SU-DHL-6 (cell line): ENCODE results near the gene BPIFB4.

Experiments used
- H2AFZ ChIP-seq: fragments of 200-600 bp; sonication (generic); 2 replicates; pipeline ENCODE4 v1.6.1; 2014; ENCODE audit warnings: low read depth, mild to moderate bottlenecking, moderate library complexity, mixed read lengths, antibody characterized with exemption, low read length; ENCODE audit not compliant: severe bottlenecking
- H3F3A ChIP-seq: fragments of 200-600 bp; shearing (Covaris generic); 2 replicates; pipeline ENCODE4 v1.6.0; 2016; ENCODE audit warnings: antibody characterized with exemption, mild to moderate bottlenecking; ENCODE audit not compliant: insufficient read depth
- H3K27ac ChIP-seq: fragments of 200-600 bp; sonication (generic); 2 replicates; pipeline ENCODE4 v1.5.1; 2016; ENCODE audit warnings: low read depth, mild to moderate bottlenecking, low read length, moderate library complexity, mixed read lengths
- H3K27me3 ChIP-seq: fragments of 200-600 bp; sonication (generic), shearing (Covaris generic); 2 replicates; pipeline ENCODE4 v1.6.0; 2014; ENCODE audit warnings: mild to moderate bottlenecking, low read length
- H3K36me3 ChIP-seq: fragments of 200-600 bp; sonication (generic); 2 replicates; pipeline ENCODE4 v1.6.1; 2014; ENCODE audit warnings: mild to moderate bottlenecking, low read length, mixed read lengths
- H3K4me2 ChIP-seq: fragments of 300-600, 200-600 bp; shearing (Covaris generic), sonication (generic); 2 replicates; pipeline ENCODE4 v1.6.0; 2014; ENCODE audit warnings: low read length, low read depth, mild to moderate bottlenecking; ENCODE audit not compliant: poor library complexity, severe bottlenecking
- H3K4me3 ChIP-seq: fragments of 200-600 bp; sonication (generic); 2 replicates; pipeline ENCODE4 v1.5.1; 2014; ENCODE audit warnings: antibody characterized with exemption, low read length, mild to moderate bottlenecking, mixed read lengths; ENCODE audit not compliant: insufficient read depth, poor library complexity, severe bottlenecking
- H3K79me2 ChIP-seq: fragments of 200-600 bp; sonication (generic); 2 replicates; pipeline ENCODE4 v1.6.1; 2014; ENCODE audit warnings: mild to moderate bottlenecking, low read length, moderate library complexity; ENCODE audit not compliant: insufficient read depth
- H3K9ac ChIP-seq: fragments of 200-600 bp; sonication (generic); 2 replicates; pipeline ENCODE4 v1.7.0; 2014; ENCODE audit warnings: mild to moderate bottlenecking, low read length
- H3K9me2 ChIP-seq: fragments of 200-600 bp; sonication (generic); replicated peaks from 2 replicates; pipeline ENCODE4 v1.6.1; 2014; ENCODE audit warnings: low read length; ENCODE audit not compliant: insufficient read depth
- H3K9me3 ChIP-seq: fragments of 200-600 bp; sonication (generic); 2 replicates; pipeline ENCODE4 v1.6.1; 2014; ENCODE audit warnings: low read length, mixed read lengths; ENCODE audit not compliant: insufficient read depth
- H4K20me1 ChIP-seq: fragments of 200-600 bp; sonication (generic); 2 replicates; pipeline ENCODE4 v1.6.1; 2014; ENCODE audit warnings: low read depth, mild to moderate bottlenecking, antibody characterized with exemption, low read length, moderate library complexity, mixed read lengths
- CTCF ChIP-seq: fragments of 200-600 bp; sonication (generic); IDR thresholded peaks from one replicate; pipeline ENCODE4 v1.5.1; 2017; ENCODE audit warnings: antibody characterized with exemption, mild to moderate bottlenecking, low read length, moderate library complexity; ENCODE audit not compliant: insufficient read depth, poor library complexity, severe bottlenecking
- EZH2phosphoT487 ChIP-seq: fragments of 200-600 bp; sonication (generic), shearing (Covaris generic); conservative IDR thresholded peaks from 2 replicates; pipeline ENCODE4 v1.6.1; 2018; ENCODE audit warnings: mild to moderate bottlenecking, antibody characterized with exemption, low read length, moderate library complexity, mixed read lengths

The BPIFB4 gene

GRCh38 chr20:33065785-33066184, 13.7 kb upstream of the BPIFB4 start:
- Histone ChIP-seq H3F3A (no peaks in the 10 kb centered on the region), H3K9me3 (no peaks in the 10 kb centered on the region), H4K20me1 (no peaks in the 10 kb centered on the region), H3K27ac (no peak overlapping the region), H3K4me3 (no peak overlapping the region), H3K27me3 (no peaks in the 10 kb centered on the region), H3K9ac (no peak overlapping the region), H3K79me2 (no peaks in the 10 kb centered on the region), H3K9me2 (no peaks in the 10 kb centered on the region), H3K4me2 (no peak overlapping the region), H2AFZ (no peak overlapping the region), H3K36me3 (no peaks in the 10 kb centered on the region)
- TF ChIP-seq CTCF (no peak), EZH2phosphoT487 (no peak)

GRCh38 chr20:33067806-33068205, 11.6 kb upstream of the BPIFB4 start:
- H3K9ac ChIP-seq: no peak overlapping the region
- H3K9me3 ChIP-seq: no peaks in the 10 kb centered on the region
- H3K36me3 ChIP-seq: no peaks in the 10 kb centered on the region
- H4K20me1 ChIP-seq: no peaks in the 10 kb centered on the region
- no peak overlapping the region for H2AFZ ChIP-seq
- H3K9me2 ChIP-seq: no peaks in the 10 kb centered on the region
- H3K27me3 ChIP-seq: no peaks in the 10 kb centered on the region
- no peaks in the 10 kb centered on the region for H3K79me2 ChIP-seq
- no peaks in the 10 kb centered on the region for H3F3A ChIP-seq
- TF ChIP-seq CTCF (no peak), EZH2phosphoT487 (no peak)
- no peak overlapping the region for H3K4me3 ChIP-seq
- H3K4me2 ChIP-seq: no peak overlapping the region
- H3K27ac ChIP-seq: no peak overlapping the region

DNA sequence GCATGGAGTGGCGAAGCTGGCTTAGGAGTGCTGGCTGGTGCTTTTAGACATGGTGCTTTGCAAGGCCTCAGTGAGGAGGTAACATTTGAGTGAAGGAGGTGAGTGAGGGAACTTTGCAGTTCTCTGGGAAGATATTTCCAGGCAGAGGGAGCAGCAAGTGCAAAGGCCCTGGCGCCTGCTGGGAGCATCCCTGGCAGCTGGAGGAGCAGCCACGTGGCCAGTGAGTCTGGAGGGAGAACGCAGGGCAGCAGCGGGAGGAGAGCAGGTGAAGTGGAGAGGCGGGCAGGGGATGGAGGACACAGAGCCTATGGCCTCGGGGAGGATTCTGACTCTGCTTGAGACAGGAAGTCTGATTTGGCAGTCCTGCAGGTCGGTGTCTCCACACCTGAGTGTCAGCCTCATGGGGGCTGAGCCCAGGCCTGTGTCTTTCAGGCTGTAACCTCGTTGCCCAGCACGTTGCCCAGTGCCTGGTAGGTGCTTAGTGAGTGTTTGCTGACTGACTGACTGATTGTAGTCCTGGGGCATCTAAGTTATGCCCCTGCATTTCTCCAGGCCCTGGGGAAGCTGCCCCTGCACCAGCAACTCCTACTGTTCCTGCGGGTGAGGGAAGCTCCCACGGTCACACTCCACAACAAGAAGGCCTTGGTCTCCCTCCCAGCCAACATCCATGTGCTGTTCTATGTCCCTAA, 11.0 kb upstream of the BPIFB4 start:
- H3K9me2 ChIP-seq: no peaks in the 10 kb centered on the region
- no peaks in the 10 kb centered on the region for H3K9me3 ChIP-seq
- no peak overlapping the region for H2AFZ ChIP-seq
- H3K79me2 ChIP-seq: no peaks in the 10 kb centered on the region
- H3K27ac ChIP-seq: no peak overlapping the region
- no peaks in the 10 kb centered on the region for H3K36me3 ChIP-seq
- H3K9ac ChIP-seq: no peak overlapping the region
- no peak overlapping the region for H3K4me3 ChIP-seq
- H3K27me3 ChIP-seq: no peaks in the 10 kb centered on the region
- no peak for TF ChIP-seq CTCF
- TF ChIP-seq EZH2phosphoT487: no peak
- H3F3A ChIP-seq: no peaks in the 10 kb centered on the region
- no peaks in the 10 kb centered on the region for H4K20me1 ChIP-seq
- no peak overlapping the region for H3K4me2 ChIP-seq
